Mesothelial cell of epicardium (in vitro differentiated cells): ENCODE results near the gene TNFSF8. TPM values are rescaled to one million over a fixed set of nuclear protein-coding genes. Genes with fewer than 3 reads are reported as not detected.

Source experiments
- DNase-seq, 2 experiments: peaks; one replicate each; pipeline ENCODE4 v3.0.0; 2021; ENCODE audit warnings: low spot score in 2 of 2; ENCODE audit not compliant: unreplicated experiment in 2 of 2
- H3K27ac Mint-ChIP-seq: 2 replicates; pipeline ENCODE4 v1.8.0; 2021; ENCODE audit warnings: mixed read lengths
- H3K27me3 Mint-ChIP-seq: 2 replicates; pipeline ENCODE4 v1.8.0; 2021; ENCODE audit warnings: low read depth, mixed read lengths
- H3K36me3 Mint-ChIP-seq: 2 replicates; pipeline ENCODE4 v1.8.0; 2021; ENCODE audit warnings: mixed read lengths
- H3K4me1 Mint-ChIP-seq: 2 replicates; pipeline ENCODE4 v1.8.0; 2021; ENCODE audit warnings: mixed read lengths
- H3K4me3 Mint-ChIP-seq: 2 replicates; pipeline ENCODE4 v1.8.0; 2021; ENCODE audit warnings: mild to moderate bottlenecking, moderate library complexity, mixed read lengths
- H3K9me3 Mint-ChIP-seq: 2 replicates; pipeline ENCODE4 v1.8.0; 2021; ENCODE audit warnings: mixed read lengths
- total RNA-seq: library from RNA; stranded (reverse); gene quantifications from 3 replicates; pipeline ENCODE4 v1.2.1, GENCODE V29; 2021
- TF ChIP-seq, protein P1 (sequence below): fragments of 200-600 bp; sonication (generic); IDR thresholded peaks from one replicate; pipeline ENCODE4 v1.5.0; 2021; ENCODE audit warnings: antibody characterized with exemption; ENCODE audit not compliant: unreplicated experiment

TNFSF8 gene
- total RNA-seq, 1 donor from 2014 or later = not detected

DNA sequence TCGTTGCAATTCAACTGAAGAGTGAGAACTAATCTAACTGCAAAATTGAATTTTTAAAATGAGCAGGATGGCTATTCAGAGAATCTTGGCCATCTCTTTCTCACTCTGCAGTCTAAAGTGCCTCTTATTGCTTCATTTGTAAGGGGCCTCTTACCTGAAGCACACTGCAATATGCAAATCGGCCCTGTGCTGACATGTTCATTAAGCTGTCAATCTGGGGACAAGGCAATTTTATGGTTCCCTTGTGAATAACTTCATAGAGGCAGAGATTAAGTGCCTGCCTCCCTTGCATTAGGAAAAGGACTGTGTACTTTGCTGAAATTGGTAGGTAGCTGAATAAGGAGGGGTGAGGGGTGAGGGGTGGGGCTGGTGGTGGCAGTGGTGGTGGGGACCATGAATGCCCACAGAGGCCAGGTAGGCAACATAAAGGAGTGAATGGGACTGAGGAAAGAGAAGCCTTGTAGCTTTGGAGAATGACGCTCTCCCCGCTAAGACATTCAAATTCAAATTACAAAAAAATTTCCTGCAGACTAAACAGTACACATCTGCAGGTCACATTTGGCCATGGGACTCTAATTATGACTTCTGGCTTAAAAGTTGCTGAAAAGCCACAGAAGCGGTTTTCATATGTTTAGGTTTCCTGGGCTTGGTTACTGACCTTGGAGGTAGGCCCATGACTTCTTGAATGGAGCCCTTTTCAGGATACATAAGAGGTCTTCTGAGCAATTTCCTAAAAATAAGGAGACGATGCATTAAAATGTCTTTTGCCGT is 25.0 kb downstream of the TNFSF8 start:
- H3K4me1 Mint-ChIP-seq = peaks cover 58% of the 10 kb centered on the region
- no peak overlapping the region for H3K4me3 Mint-ChIP-seq
- H3K27me3 Mint-ChIP-seq = no peaks in the 10 kb centered on the region
- no peaks in the 10 kb centered on the region for H3K9me3 Mint-ChIP-seq
- no peak overlapping the region for H3K27ac Mint-ChIP-seq
- DNase-seq = no peak
- TF ChIP-seq, protein P1, sequence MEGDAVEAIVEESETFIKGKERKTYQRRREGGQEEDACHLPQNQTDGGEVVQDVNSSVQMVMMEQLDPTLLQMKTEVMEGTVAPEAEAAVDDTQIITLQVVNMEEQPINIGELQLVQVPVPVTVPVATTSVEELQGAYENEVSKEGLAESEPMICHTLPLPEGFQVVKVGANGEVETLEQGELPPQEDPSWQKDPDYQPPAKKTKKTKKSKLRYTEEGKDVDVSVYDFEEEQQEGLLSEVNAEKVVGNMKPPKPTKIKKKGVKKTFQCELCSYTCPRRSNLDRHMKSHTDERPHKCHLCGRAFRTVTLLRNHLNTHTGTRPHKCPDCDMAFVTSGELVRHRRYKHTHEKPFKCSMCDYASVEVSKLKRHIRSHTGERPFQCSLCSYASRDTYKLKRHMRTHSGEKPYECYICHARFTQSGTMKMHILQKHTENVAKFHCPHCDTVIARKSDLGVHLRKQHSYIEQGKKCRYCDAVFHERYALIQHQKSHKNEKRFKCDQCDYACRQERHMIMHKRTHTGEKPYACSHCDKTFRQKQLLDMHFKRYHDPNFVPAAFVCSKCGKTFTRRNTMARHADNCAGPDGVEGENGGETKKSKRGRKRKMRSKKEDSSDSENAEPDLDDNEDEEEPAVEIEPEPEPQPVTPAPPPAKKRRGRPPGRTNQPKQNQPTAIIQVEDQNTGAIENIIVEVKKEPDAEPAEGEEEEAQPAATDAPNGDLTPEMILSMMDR = no peak
- no peaks in the 10 kb centered on the region for H3K36me3 Mint-ChIP-seq

DNA sequence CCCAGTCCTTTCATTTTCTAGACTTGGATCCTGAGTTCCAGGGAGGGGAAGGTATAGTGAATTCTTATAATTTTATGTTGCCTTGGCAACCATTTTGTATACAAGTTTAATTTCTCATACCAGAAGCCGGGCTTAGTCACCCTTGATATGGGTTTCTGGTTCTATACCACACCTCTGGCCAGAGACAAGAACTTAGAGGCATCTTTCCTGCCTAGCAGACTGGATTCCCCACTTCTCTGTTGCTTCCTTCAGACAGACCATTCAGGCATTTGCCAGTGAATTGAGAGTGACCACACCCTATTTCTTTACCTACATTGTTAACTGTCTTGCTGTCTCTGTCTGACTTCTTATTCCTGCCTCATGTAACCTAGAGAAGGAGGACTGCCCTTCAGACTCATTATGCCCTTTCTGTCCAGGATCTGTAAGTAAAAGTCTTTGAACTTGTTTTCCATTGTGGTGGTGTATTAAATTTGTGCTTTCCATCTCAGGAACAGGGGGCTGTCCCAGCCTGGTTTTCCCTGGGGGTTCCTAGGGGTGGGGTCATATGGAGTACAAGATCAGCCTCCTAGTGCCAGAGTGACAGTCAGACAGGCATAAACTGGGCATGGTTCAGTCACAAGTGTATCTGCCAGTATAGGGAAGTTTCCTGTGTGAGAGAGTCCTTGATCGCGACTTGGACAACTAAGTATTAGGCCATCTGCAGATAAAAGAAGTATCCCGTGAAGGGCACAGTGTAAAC is 27.4 kb downstream of the TNFSF8 start:
- Mint-ChIP-seq H3K36me3 (no peaks in the 10 kb centered on the region), H3K4me1 (peaks cover 36% of the 10 kb centered on the region), H3K27me3 (no peaks in the 10 kb centered on the region), H3K4me3 (no peak overlapping the region), H3K9me3 (no peaks in the 10 kb centered on the region), H3K27ac (no peak overlapping the region)
- TF ChIP-seq, protein P1 = no peak
- DNase-seq = no peak

DNA sequence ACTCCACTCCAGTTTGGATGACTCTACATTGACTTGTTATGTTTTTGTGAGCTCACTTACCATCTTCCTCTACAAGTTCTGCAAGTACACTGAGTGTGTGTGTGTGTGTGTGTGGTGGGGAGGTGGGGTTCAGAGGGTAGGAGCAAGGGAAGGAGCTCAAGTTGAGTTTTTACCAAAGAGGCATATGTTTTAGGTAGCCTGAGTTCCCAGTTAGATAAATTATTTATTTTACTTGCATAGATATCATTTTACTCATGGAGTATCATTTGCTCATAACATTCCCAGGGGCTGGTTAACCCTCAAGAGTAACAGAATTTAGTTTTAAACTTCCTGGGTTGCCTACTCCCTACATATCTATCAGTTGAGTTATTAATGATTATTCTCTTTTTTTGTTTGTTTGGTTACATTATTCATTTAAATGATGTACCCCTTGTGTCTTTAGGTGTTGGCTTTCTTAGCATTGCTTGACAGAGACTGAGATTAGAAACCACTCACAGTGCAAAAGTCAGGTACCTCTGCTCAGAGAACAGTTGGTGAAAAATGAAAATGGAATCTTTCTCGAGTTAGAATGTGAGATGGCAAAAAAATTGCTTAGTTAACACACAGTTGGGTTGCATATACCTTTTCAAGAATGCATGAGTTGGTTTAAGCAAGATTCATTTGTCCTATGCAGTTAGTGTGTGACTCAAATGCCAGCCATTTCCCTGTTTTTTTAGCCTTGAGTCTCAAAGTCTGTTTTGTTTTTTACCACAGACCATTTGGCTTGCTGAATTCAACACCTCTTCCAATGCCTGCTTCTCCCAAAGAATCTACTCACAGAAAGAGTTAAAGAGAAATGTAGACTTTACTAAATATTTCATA is 29.2 kb downstream of the TNFSF8 start:
- TF ChIP-seq, protein P1 = no peak
- H3K27me3 Mint-ChIP-seq = no peaks in the 10 kb centered on the region
- H3K4me3 Mint-ChIP-seq = no peak overlapping the region
- no peaks in the 10 kb centered on the region for H3K9me3 Mint-ChIP-seq
- no peak for DNase-seq
- no peaks in the 10 kb centered on the region for H3K36me3 Mint-ChIP-seq
- H3K27ac Mint-ChIP-seq = no peak overlapping the region
- H3K4me1 Mint-ChIP-seq = peaks cover 20% of the 10 kb centered on the region

DNA sequence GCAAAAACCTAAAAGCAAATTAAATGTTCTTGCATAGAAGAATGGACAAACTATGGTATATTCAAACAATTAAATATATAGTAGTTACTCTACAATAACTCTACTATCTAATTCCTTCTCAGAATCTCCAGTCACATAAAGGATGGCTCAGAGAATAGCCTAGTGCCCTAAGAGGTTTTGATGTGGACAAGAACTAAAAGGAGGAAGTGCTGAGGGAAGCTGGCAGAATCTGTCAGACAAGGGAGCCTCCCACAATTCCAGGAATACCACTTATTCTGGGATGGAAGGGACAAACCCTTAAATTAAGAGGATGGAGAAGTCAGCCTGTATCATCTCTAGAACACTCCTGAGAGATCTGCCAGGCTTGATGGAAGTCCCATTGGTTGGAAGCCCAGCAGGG is 30.4 kb downstream of the TNFSF8 start:
- TF ChIP-seq, protein P1 = no peak
- H3K27ac Mint-ChIP-seq = no peak overlapping the region
- no peaks in the 10 kb centered on the region for H3K36me3 Mint-ChIP-seq
- no peak overlapping the region for H3K4me3 Mint-ChIP-seq
- no peaks in the 10 kb centered on the region for H3K9me3 Mint-ChIP-seq
- H3K4me1 Mint-ChIP-seq = peaks cover 16% of the 10 kb centered on the region
- H3K27me3 Mint-ChIP-seq = no peaks in the 10 kb centered on the region
- no peak for DNase-seq

DNA sequence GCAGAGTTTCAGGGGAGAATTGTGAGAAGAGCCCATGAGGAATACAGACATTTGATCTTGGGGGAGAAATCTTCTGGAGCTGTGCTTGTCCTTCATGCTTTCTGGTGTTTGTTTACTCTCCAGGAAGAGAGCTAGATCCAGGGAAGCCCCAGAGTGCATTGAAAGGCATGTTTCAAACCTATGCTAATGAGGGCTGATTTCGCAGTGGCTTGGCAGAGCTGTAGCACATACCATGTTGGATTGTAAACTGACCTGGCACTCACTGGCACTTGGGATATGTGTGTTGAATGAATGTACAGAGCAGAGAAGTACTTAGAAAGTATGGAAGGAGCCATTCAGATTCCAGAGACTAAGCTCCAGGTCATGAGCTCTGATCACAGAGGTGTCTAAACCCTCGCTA is 30.9 kb downstream of the TNFSF8 start:
- Mint-ChIP-seq H3K36me3 (no peaks in the 10 kb centered on the region), H3K4me1 (peaks cover 17% of the 10 kb centered on the region), H3K27ac (no peak overlapping the region), H3K27me3 (no peaks in the 10 kb centered on the region), H3K9me3 (no peaks in the 10 kb centered on the region), H3K4me3 (no peak overlapping the region)
- DNase-seq = no peak
- TF ChIP-seq, protein P1 = no peak
